CD8-positive, alpha-beta memory T cell (primary cell): ENCODE data around the gene SEMA3D. TPM values are rescaled to one million over a fixed set of nuclear protein-coding genes. Genes with fewer than 3 reads are reported as not detected.

Experiments used
- CTCF ChIA-PET: fragments of 350-600 bp; sonication (Branson Sonifier 250); formaldehyde crosslinking; loops from one replicate; lab custom pipeline; 2021; ENCODE audit warnings: antibody characterized with exemption; lab: Charles Lee
- POLR2A ChIA-PET: fragments of 350-600 bp; sonication (Branson Sonifier 250); formaldehyde crosslinking; loops from one replicate; lab custom pipeline; 2021; ENCODE audit warnings: antibody characterized with exemption; lab: Charles Lee
- DNase-seq, 5 donors: peaks; one replicate each; pipeline versions ENCODE4 v3.0.0 to v3.0.0-alpha.2; 2020 to 2022; ENCODE audit warnings: mixed read lengths in 1 of 5
- H3K27ac ChIP-seq: one replicate; pipeline ENCODE4 v1.7.0; 2013; ENCODE audit warnings: low read depth, mild to moderate bottlenecking, low read length, moderate library complexity
- H3K27me3 ChIP-seq: 2 replicates; pipeline ENCODE4 v1.7.0; 2013; ENCODE audit warnings: low read length, mild to moderate bottlenecking; ENCODE audit not compliant: insufficient read depth, poor library complexity, severe bottlenecking
- H3K36me3 ChIP-seq: 2 replicates; pipeline ENCODE4 v1.7.0; 2013; ENCODE audit warnings: mild to moderate bottlenecking, low read length, moderate library complexity; ENCODE audit not compliant: insufficient read depth
- H3K4me1 ChIP-seq: 2 replicates; pipeline ENCODE4 v1.7.0; 2013; ENCODE audit warnings: mild to moderate bottlenecking, low read length, moderate library complexity; ENCODE audit not compliant: insufficient read depth
- H3K4me3 ChIP-seq: 2 replicates; pipeline ENCODE4 v1.7.0; 2013; ENCODE audit warnings: mild to moderate bottlenecking, low read length
- H3K9me3 ChIP-seq: 2 replicates; pipeline ENCODE4 v1.7.0; 2013; ENCODE audit warnings: mild to moderate bottlenecking, low read length
- H3K27ac Mint-ChIP-seq, 8 donors: one replicate each; pipeline ENCODE4 v1.8.0; 2020 to 2021; ENCODE audit warnings: mixed read lengths in 8 of 8, mild to moderate bottlenecking in 6 of 8, inconsistent platforms in 3 of 8, moderate library complexity in 3 of 8
- H3K27me3 Mint-ChIP-seq, 2 donors: one replicate each; pipeline ENCODE4 v1.8.0; 2020 to 2021; ENCODE audit warnings: mixed read lengths in 2 of 2, mild to moderate bottlenecking in 1 of 2, moderate library complexity in 1 of 2
- H3K36me3 Mint-ChIP-seq, 3 donors: one replicate each; pipeline ENCODE4 v1.8.0; 2020 to 2021; ENCODE audit warnings: mixed read lengths in 3 of 3, inconsistent platforms in 1 of 3, mild to moderate bottlenecking in 1 of 3
- H3K4me1 Mint-ChIP-seq, 3 donors: one replicate each; pipeline ENCODE4 v1.8.0; 2020 to 2021; ENCODE audit warnings: mixed read lengths in 3 of 3, inconsistent platforms in 1 of 3, mild to moderate bottlenecking in 1 of 3
- H3K4me3 Mint-ChIP-seq, 7 donors: one replicate each; pipeline ENCODE4 v1.8.0; 2020 to 2021; ENCODE audit warnings: mixed read lengths in 7 of 7, mild to moderate bottlenecking in 6 of 7, moderate library complexity in 4 of 7, inconsistent platforms in 2 of 7
- H3K9me3 Mint-ChIP-seq, 5 donors: one replicate each; pipeline ENCODE4 v1.8.0; 2020 to 2022; ENCODE audit warnings: mixed read lengths in 5 of 5, mild to moderate bottlenecking in 3 of 5, moderate library complexity in 2 of 5, inconsistent platforms in 1 of 5
- polyA plus RNA-seq: library from polyadenylated mRNA; unstranded; fragments of 300-500 nt; fragmentation: Illumina TruSeq; gene quantifications from one replicate; pipeline ENCODE4 v1.2.3, GENCODE V29; 2021
- total RNA-seq, 2 experiments: library from RNA; stranded (reverse); gene quantifications; one replicate each; pipeline ENCODE4 v1.2.3, GENCODE V29; 2021

The SEMA3D gene
- total RNA-seq (not detected), polyA plus RNA-seq (not detected)

- H3K36me3 ChIP-seq: no peaks in the 10 kb centered on the region
- H3K4me3 Mint-ChIP-seq: no peak within 1 kb of the TSS
- no peaks in the 10 kb centered on the region for H3K9me3 ChIP-seq
- H3K36me3 Mint-ChIP-seq: peaks cover 0 to 1% (median 0%) of the 10 kb centered on the region in 3 donors
- no peaks in the 10 kb centered on the region for H3K27me3 ChIP-seq
- peaks cover 0 to 4% of the 10 kb centered on the region in 2 donors for H3K27me3 Mint-ChIP-seq
- H3K9me3 Mint-ChIP-seq: peaks cover 1 to 15% (median 9%) of the 10 kb centered on the region in 5 donors
- no peak within 1 kb of the TSS for H3K27ac ChIP-seq
- no peaks in the 10 kb centered on the region for H3K4me1 Mint-ChIP-seq
- no peaks in the 10 kb centered on the region for H3K4me1 ChIP-seq
- POLR2A ChIA-PET: no interaction called here
- no peak within 1 kb of the TSS for H3K4me3 ChIP-seq
- no peak within 1 kb of the TSS for H3K27ac Mint-ChIP-seq
- no peak for DNase-seq
- CTCF ChIA-PET: no interaction called here
Observed at GRCh38 chr7:85186521-85187241, at the start of gene SEMA3D. Gene SEMA3D, minus strand, starts transcription at chr7:85187056. Its CDS starts 65,165 bp downstream, at chr7:85121891.

- Histone ChIP-seq H3K9me3 (no peaks in the 10 kb centered on the region), H3K27me3 (no peaks in the 10 kb centered on the region), H3K4me1 (no peaks in the 10 kb centered on the region), H3K36me3 (no peaks in the 10 kb centered on the region), H3K4me3 (no peak overlapping the region), H3K27ac (no peak overlapping the region)
- H3K36me3 Mint-ChIP-seq: no peaks in the 10 kb centered on the region
- H3K27me3 Mint-ChIP-seq: peaks cover 0 to 2% of the 10 kb centered on the region in 2 donors
- H3K4me3 Mint-ChIP-seq: no peak overlapping the region
- no peak for DNase-seq
- H3K9me3 Mint-ChIP-seq: peaks cover 0 to 48% (median 9%) of the 10 kb centered on the region in 5 donors
- ChIA-PET POLR2A (no interaction called here), CTCF (no interaction called here)
- no peaks in the 10 kb centered on the region for H3K4me1 Mint-ChIP-seq
- no peak overlapping the region for H3K27ac Mint-ChIP-seq
Observed at GRCh38 chr7:85234730-85235129, 47.9 kb upstream of the SEMA3D start.

GRCh38 chr7:85232068-85232467 lies 45.2 kb upstream of the SEMA3D start:
- H3K4me1 ChIP-seq: no peaks in the 10 kb centered on the region
- DNase-seq: no peak
- H3K4me3 ChIP-seq: no peak overlapping the region
- Mint-ChIP-seq H3K4me3 (no peak overlapping the region), H3K27me3 (peaks cover 0 to 2% of the 10 kb centered on the region in 2 donors), H3K27ac (no peak overlapping the region), H3K4me1 (no peaks in the 10 kb centered on the region), H3K36me3 (no peaks in the 10 kb centered on the region), H3K9me3 (peaks cover 3 to 48% (median 8%) of the 10 kb centered on the region in 5 donors)
- no peaks in the 10 kb centered on the region for H3K9me3 ChIP-seq
- H3K27me3 ChIP-seq: no peaks in the 10 kb centered on the region
- H3K36me3 ChIP-seq: no peaks in the 10 kb centered on the region
- ChIA-PET CTCF (no interaction called here), POLR2A (interaction anchor here (0.5 kb wide), 1 partner anchor 345 kb away, joined by 5 read pairs; no protein-coding TSS in a partner anchor)
- H3K27ac ChIP-seq: no peak overlapping the region

- Mint-ChIP-seq H3K27ac (no peak overlapping the region), H3K4me3 (no peak overlapping the region), H3K9me3 (peaks cover 3 to 56% (median 8%) of the 10 kb centered on the region in 5 donors), H3K27me3 (peaks cover 0 to 2% of the 10 kb centered on the region in 2 donors), H3K36me3 (no peaks in the 10 kb centered on the region), H3K4me1 (no peaks in the 10 kb centered on the region)
- no peak for DNase-seq
- Histone ChIP-seq H3K9me3 (no peaks in the 10 kb centered on the region), H3K36me3 (no peaks in the 10 kb centered on the region), H3K27ac (no peak overlapping the region), H3K4me3 (no peak overlapping the region), H3K4me1 (no peaks in the 10 kb centered on the region), H3K27me3 (no peaks in the 10 kb centered on the region)
- POLR2A ChIA-PET: no interaction called here
- CTCF ChIA-PET: no interaction called here
Observed at GRCh38 chr7:85230623-85231022, 43.8 kb upstream of the SEMA3D start.

- ChIA-PET POLR2A (no interaction called here), CTCF (no interaction called here)
- peaks cover 5 to 51% (median 11%) of the 10 kb centered on the region in 5 donors for H3K9me3 Mint-ChIP-seq
- H3K4me3 ChIP-seq: no peak overlapping the region
- H3K27ac ChIP-seq: no peak overlapping the region
- no peaks in the 10 kb centered on the region for H3K4me1 Mint-ChIP-seq
- H3K4me3 Mint-ChIP-seq: no peak overlapping the region
- H3K27me3 ChIP-seq: no peaks in the 10 kb centered on the region
- H3K27ac Mint-ChIP-seq: no peak overlapping the region
- no peaks in the 10 kb centered on the region for H3K9me3 ChIP-seq
- H3K36me3 ChIP-seq: no peaks in the 10 kb centered on the region
- DNase-seq: no peak
- H3K27me3 Mint-ChIP-seq: peaks cover 0 to 2% of the 10 kb centered on the region in 2 donors
- no peaks in the 10 kb centered on the region for H3K36me3 Mint-ChIP-seq
- no peaks in the 10 kb centered on the region for H3K4me1 ChIP-seq
Observed at GRCh38 chr7:85229544-85229943, 42.7 kb upstream of the SEMA3D start.

GRCh38 chr7:85226361-85227085 lies 39.7 kb upstream of the SEMA3D start:
- H3K27me3 Mint-ChIP-seq: peaks cover 0 to 2% of the 10 kb centered on the region in 2 donors
- no peak overlapping the region for H3K4me3 ChIP-seq
- H3K9me3 Mint-ChIP-seq: peaks cover 6 to 39% (median 8%) of the 10 kb centered on the region in 5 donors

GRCh38 chr7:85224171-85224570 lies 37.3 kb upstream of the SEMA3D start:
- ChIA-PET CTCF (no interaction called here), POLR2A (no interaction called here)
- H3K27ac Mint-ChIP-seq: no peak overlapping the region
- peaks cover 2 to 23% (median 6%) of the 10 kb centered on the region in 5 donors for H3K9me3 Mint-ChIP-seq
- no peak overlapping the region for H3K4me3 ChIP-seq
- no peaks in the 10 kb centered on the region for H3K4me1 ChIP-seq
- H3K36me3 ChIP-seq: no peaks in the 10 kb centered on the region
- no peaks in the 10 kb centered on the region for H3K4me1 Mint-ChIP-seq
- no peak for DNase-seq
- H3K4me3 Mint-ChIP-seq: no peak overlapping the region
- no peaks in the 10 kb centered on the region for H3K36me3 Mint-ChIP-seq
- no peaks in the 10 kb centered on the region for H3K27me3 ChIP-seq
- no peak overlapping the region for H3K27ac ChIP-seq
- H3K27me3 Mint-ChIP-seq: no peaks in the 10 kb centered on the region
- H3K9me3 ChIP-seq: no peaks in the 10 kb centered on the region

More at GRCh38 chr7:85226361-85227085, 39.7 kb upstream of the SEMA3D start:
- Mint-ChIP-seq H3K27ac (no peak overlapping the region), H3K4me1 (no peaks in the 10 kb centered on the region), H3K4me3 (no peak overlapping the region), H3K36me3 (no peaks in the 10 kb centered on the region)
- ChIA-PET CTCF (no interaction called here), POLR2A (no interaction called here)
- Histone ChIP-seq H3K27me3 (no peaks in the 10 kb centered on the region), H3K27ac (no peak overlapping the region), H3K4me1 (no peaks in the 10 kb centered on the region), H3K9me3 (no peaks in the 10 kb centered on the region), H3K36me3 (no peaks in the 10 kb centered on the region)
- DNase-seq: no peak

- H3K27ac ChIP-seq: no peak overlapping the region
- H3K36me3 ChIP-seq: no peaks in the 10 kb centered on the region
- Mint-ChIP-seq H3K9me3 (peaks cover 0 to 19% (median 5%) of the 10 kb centered on the region in 5 donors), H3K4me1 (no peaks in the 10 kb centered on the region), H3K36me3 (no peaks in the 10 kb centered on the region), H3K27me3 (no peaks in the 10 kb centered on the region), H3K4me3 (no peak overlapping the region), H3K27ac (no peak overlapping the region)
- DNase-seq: no peak
- no peaks in the 10 kb centered on the region for H3K9me3 ChIP-seq
- H3K4me1 ChIP-seq: no peaks in the 10 kb centered on the region
- H3K4me3 ChIP-seq: no peak overlapping the region
- no peaks in the 10 kb centered on the region for H3K27me3 ChIP-seq
- ChIA-PET CTCF (no interaction called here), POLR2A (no interaction called here)
Observed at GRCh38 chr7:85222522-85222921, 35.7 kb upstream of the SEMA3D start.
